ENCODE measurements around the gene PARVB. TPM values are rescaled to one million over a fixed set of nuclear protein-coding genes. Genes with fewer than 3 reads are reported as not detected.
A peak's percentile ranks its signal among the peaks of the same experiment; 100 is the strongest.

Gene PARVB
- total and polyA plus RNA-seq, 10 of the 15 experiments (the other 5 are each of a cell fraction or from before 2014, with no cell fraction given), result 5.2 to 264 (median 76.0) TPM

DNA sequence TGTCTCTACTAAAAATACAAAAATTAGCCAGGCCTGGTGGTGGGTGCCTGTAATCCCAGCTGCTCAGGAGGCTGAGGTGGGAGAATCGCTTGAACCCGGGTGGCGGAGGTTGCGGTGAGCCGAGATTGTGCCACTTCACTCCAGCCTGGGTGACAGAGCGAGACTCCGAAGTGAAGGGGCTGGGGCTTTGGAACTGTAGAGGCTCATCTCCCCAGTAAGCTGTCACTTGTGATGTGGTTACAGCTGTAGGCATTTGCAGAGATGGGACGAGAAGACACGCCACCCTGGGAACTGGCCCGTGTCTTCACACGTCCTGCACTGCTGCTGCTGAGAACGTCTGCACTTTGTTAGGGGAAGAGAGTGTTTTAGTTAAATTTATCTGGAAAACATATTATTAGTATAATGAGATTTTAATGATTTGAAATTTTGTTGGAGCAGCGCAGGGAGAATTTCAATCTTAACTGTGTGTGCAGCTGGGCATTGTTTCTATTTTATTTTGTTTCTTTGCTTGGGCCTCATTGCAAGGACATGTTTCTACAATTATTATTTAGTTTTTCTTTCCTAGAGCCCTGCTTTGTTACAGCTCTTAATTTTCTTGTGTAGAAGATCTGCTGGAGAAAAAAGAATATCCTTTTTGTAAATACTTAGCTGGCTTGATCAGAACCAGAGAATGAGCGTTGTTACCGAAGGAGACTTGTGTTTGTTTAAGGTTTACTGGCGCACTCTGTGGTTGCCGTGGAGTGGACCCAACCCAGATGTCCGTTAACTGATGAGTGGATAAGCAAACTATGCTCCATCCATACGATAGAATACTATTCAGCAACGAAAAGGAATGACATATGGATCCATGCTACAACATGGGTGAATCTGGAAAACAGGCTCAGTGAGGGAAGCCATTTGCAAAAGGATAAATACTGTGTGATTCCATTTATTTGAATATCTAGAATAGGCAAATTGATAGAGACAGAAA, 18.4 kb downstream of the PARVB start (continued):
- TF ChIP-seq, protein P1, sequence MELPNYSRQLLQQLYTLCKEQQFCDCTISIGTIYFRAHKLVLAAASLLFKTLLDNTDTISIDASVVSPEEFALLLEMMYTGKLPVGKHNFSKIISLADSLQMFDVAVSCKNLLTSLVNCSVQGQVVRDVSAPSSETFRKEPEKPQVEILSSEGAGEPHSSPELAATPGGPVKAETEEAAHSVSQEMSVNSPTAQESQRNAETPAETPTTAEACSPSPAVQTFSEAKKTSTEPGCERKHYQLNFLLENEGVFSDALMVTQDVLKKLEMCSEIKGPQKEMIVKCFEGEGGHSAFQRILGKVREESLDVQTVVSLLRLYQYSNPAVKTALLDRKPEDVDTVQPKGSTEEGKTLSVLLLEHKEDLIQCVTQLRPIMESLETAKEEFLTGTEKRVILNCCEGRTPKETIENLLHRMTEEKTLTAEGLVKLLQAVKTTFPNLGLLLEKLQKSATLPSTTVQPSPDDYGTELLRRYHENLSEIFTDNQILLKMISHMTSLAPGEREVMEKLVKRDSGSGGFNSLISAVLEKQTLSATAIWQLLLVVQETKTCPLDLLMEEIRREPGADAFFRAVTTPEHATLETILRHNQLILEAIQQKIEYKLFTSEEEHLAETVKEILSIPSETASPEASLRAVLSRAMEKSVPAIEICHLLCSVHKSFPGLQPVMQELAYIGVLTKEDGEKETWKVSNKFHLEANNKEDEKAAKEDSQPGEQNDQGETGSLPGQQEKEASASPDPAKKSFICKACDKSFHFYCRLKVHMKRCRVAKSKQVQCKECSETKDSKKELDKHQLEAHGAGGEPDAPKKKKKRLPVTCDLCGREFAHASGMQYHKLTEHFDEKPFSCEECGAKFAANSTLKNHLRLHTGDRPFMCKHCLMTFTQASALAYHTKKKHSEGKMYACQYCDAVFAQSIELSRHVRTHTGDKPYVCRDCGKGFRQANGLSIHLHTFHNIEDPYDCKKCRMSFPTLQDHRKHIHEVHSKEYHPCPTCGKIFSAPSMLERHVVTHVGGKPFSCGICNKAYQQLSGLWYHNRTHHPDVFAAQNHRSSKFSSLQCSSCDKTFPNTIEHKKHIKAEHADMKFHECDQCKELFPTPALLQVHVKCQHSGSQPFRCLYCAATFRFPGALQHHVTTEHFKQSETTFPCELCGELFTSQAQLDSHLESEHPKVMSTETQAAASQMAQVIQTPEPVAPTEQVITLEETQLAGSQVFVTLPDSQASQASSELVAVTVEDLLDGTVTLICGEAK (IDR thresholded peaks at IDR 0.05; ENCODE audit: borderline replicate concordance), result no peak
- TF ChIP-seq, protein P2, sequence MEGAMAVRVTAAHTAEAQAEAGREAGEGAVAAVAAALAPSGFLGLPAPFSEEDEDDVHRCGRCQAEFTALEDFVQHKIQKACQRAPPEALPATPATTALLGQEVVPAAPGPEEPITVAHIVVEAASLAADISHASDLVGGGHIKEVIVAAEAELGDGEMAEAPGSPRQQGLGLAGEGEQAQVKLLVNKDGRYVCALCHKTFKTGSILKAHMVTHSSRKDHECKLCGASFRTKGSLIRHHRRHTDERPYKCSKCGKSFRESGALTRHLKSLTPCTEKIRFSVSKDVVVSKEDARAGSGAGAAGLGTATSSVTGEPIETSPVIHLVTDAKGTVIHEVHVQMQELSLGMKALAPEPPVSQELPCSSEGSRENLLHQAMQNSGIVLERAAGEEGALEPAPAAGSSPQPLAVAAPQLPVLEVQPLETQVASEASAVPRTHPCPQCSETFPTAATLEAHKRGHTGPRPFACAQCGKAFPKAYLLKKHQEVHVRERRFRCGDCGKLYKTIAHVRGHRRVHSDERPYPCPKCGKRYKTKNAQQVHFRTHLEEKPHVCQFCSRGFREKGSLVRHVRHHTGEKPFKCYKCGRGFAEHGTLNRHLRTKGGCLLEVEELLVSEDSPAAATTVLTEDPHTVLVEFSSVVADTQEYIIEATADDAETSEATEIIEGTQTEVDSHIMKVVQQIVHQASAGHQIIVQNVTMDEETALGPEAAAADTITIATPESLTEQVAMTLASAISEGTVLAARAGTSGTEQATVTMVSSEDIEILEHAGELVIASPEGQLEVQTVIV (IDR thresholded peaks at IDR 0.05; ENCODE audit: borderline replicate concordance, partially characterized antibody), result no peak
- TF ChIP-seq, protein P3, sequence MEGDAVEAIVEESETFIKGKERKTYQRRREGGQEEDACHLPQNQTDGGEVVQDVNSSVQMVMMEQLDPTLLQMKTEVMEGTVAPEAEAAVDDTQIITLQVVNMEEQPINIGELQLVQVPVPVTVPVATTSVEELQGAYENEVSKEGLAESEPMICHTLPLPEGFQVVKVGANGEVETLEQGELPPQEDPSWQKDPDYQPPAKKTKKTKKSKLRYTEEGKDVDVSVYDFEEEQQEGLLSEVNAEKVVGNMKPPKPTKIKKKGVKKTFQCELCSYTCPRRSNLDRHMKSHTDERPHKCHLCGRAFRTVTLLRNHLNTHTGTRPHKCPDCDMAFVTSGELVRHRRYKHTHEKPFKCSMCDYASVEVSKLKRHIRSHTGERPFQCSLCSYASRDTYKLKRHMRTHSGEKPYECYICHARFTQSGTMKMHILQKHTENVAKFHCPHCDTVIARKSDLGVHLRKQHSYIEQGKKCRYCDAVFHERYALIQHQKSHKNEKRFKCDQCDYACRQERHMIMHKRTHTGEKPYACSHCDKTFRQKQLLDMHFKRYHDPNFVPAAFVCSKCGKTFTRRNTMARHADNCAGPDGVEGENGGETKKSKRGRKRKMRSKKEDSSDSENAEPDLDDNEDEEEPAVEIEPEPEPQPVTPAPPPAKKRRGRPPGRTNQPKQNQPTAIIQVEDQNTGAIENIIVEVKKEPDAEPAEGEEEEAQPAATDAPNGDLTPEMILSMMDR (IDR thresholded peaks at IDR 0.05 in 2 of 3, conservative IDR thresholded peaks at IDR 0.05 in 1 of 3; ENCODE audit: control insufficient read depth in 2 of 3, extremely low read depth in 1 of 3, insufficient read depth in 1 of 3, low read depth in 3 of 3, low read length in 3 of 3), result no peak
- TF ChIP-seq MTA3 (IDR thresholded peaks at IDR 0.05; ENCODE audit: borderline replicate concordance, low read length) (peak; percentile 74; the same call in 1 of the 2 replicates), POLR2A (IDR thresholded peaks at IDR 0.05; ENCODE audit: low read depth, low read length) (no peak), CBX5 (IDR thresholded peaks at IDR 0.05; ENCODE audit: low read depth) (no peak)

All from GM12878 (cell line).